GM18519 (cell line): ENCODE results near the gene SNAI3.

Experiments
- ATAC-seq: cut with Tn5 transposase; IDR thresholded peaks from one replicate; pipeline ENCODE4 v1.9.1; 2021; ENCODE audit warnings: mild to moderate bottlenecking, moderate library complexity; ENCODE audit not compliant: unreplicated experiment, low FRiP score

Gene SNAI3

DNA sequence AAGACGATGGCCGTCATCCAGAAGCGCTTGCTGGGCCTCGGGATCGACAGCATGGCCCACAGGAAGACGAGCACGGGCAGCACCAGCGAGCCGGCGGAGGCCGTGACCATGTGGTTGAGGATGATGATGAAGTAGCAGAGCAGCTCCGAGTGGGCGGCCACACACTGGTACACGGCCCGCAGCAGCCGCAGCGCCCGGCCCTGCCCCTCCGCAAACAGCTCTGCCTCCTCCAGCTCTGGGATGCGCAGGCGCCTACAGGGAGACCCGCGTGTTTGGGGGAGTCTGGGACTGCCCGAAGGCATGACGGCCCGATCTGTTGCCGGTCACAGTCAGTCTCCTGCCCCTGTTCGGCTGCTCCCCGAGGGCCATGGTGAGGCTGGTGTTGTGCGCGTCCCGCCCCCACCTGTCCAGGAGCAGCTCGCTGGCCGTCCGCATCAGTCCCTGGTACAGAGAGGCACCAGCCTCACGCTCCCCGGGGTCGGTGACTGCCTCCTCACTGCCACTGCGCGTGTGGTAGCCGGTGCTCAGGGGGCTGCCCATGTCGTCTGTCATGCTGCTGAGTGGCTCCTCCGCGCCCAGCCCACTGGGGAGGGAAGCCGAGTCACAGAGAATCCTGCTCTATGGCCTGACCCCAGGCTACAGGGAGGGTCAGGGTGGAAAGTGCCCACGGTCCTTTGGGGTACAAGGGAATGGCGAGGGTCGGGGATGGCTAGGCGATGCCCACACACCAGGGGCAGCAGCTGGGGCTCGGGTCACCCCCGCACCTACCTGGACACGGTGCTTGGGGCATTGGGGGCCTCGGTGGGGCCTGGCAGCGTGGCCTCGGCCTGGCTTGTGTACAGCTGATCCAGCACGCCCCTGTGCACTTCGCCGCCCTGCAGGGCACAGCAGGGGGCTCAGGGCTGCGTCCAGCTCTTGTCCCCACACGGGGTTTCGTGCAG lies 35.8 kb upstream of the SNAI3 start:
- ATAC-seq: no peak

DNA sequence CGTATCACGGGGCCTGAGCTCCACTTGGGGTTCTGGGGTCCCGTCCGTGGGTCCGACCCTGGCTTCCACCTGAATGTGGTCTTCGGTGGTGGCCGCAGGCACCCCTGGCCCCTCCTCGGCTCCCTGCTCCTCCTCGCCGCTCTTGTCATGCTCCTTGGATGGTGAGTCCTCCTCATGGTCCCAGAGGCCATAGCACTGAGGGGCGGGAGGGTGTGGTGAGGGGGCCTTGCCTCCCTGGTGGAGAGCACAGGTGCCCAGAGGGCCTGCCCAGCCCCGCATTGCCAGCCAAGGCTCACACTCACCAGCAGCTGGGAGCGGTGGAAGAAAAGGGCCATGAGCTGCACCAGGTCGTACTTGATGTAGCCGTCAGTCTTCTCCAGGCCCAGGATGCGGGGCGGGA lies 34.9 kb upstream of the SNAI3 start:
- no peak for ATAC-seq

DNA sequence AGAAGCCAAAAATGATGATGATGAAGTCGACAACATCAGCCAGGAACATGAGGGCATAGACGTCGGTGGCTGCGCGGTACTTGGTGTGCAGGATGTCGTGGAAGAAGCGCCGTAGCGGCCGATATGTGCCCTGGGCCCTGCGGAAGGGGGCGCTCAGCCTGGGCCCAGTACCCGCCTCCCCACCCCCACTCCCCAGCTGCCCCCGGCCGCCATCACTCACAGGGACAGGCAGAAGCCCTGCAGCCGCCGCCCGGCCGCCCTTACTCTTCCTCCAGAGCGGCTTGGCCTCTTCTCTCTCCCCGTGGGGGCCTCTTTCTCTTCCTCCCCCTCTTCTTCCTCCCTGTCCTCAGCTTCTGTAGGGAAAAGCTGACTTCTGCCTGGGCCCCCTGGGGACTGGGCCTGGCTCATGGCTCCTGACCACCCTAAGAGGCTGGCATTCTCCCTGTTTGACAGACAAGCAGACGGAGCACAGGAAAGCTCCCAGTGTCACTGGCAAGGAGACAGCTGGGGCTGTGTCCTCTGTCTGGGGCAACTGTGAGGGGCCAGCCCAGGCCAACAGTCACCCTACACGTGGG lies 34.2 kb upstream of the SNAI3 start:
- no peak for ATAC-seq

DNA sequence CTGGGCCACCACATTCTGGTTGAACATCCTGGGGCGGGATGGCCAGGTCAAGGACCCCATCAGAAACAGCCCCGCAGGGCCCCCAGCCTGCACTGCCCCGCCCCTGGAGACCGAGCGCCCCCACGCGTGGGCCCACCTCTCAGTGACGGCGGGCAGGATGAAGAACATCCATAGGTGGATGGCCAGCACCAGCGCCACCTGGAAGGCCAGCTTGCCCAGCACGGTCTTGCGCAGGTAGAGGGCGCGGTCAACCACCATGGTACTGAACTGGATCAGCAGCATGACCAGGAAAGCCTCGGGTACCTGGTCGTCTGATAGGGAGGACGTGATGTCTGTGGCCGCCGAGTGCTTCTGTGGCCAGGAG lies 33.6 kb upstream of the SNAI3 start:
- no peak for ATAC-seq

DNA sequence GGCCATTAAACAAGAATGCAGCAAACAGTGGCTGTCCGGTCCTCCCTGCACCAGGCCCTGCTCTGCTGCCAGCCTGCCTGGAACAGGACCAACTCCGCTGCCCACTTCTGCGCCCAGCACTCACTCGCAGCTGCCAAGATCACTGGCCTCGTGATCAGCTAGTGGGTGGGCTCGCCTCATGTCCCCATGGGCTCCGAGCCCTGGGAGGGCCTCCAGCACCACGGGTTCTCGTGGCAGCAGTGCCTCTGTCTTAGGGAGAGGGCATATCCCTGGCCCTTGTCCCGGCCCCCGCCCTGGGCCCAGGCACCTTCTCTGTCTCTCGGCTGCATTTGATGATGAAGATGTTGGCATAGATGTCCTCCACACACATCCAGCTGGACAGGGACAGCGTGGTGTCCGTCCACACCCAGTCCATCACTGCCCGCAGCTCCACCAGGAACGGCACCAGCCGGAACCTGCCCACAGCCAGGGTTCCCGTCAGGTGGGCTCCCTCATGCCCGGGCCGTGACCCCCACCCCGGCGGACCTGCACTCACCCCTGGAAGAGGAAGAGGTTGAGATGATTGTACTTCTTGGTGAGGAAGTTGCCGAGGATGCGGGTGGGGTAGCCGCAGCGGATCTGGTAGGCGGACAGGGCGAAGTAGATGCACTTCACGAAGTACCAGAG lies 33.1 kb upstream of the SNAI3 start:
- no peak for ATAC-seq

DNA sequence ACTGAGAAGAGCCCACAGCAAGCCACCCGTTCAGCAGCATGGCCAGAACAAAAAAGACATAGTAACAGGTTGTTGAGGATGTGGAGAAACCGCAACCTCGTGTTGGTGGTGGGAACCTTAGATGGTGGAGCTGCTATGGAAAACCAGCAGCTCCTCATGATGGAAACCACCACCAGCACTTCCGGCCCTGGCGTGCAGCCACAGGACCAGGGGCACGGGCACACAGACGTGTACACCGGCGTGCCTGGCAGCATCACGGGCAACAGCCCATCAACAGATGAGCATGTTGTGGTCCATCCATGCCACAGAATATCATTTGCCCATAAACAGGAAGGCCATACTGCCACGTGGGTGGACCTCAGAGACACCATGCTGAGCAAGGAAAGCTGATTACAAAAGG lies 31.9 kb upstream of the SNAI3 start:
- no peak for ATAC-seq

DNA sequence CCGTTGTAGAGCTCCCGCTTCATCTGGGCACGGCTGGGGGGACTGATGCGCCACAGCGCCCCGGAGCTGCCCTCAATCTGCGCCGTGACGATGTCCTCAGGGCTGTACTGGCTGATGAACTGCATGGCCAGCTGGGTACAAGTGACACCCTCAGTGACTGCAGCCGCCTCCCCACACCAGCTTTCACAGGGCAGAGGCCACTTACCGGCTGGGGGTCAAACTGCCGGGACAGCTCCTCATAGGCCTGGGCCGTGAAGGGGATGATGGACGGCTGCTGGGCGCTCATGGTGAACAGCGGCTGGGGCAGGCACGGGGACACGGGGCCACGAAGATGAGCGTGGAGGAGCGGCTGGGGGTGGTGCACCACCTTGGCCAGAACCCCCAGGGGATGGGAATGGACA lies 30.3 kb upstream of the SNAI3 start:
- no peak for ATAC-seq

DNA sequence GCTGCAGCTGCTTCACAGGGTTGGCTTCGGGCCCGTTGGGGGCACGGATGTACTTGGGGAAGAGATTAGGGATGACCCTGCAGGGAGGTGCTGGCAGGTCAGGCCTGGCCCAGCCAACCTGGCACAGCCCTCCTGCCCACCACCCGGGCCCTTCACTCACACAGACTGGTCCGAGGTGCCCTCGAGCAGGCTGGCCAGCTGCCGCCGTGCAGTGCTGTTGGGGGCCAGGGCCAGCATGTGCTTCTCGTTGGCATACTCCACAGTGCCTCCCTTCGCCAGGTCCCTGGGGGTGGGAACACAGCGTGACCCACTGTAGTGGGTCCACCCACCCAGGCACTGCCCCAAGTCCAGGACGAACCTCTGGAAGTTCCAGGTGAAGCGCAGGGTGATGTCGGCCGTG lies 29.9 kb upstream of the SNAI3 start:
- no peak for ATAC-seq

DNA sequence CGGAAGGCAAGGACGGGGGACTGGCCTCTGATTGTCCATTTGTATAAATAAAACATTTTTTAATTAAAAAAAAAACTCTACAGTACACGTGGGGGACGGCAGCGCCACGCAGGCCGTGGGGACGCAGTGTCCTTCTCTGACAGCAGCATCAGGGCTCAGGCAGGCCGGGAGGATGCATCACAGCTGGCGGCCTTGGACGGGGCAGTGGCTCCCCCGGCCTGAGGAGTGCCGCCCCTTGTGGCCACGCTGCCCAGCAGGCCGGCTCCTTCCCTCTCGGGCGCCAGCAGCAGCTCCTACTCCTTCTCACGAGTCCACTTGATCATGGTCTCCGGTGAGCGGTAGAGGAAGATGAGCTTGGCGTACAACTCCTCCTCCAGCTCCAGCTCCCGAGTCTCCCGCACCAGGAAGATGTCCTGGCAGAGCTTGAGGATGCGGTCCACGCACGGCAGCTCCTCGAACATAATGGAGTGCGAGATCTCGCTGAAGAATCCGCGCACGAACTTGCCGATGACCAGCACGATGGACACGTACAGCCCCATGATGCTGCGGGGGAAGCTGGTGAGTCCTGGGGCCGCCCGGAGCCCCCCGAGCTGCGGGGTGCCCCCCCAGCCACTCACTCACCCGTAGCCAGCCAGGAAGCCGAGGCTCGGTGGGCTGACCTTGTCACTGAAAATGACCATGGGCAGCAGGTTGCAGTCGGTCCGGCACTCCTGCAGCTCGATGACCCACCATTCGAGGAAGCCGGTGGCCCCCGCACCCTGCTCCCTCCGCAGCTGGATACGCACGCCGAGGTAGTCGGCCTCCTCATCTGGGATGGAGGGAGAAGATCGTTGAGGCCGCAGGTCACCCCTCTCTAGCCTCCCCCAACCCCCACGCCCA lies 29.2 kb upstream of the SNAI3 start:
- ATAC-seq: no peak

DNA sequence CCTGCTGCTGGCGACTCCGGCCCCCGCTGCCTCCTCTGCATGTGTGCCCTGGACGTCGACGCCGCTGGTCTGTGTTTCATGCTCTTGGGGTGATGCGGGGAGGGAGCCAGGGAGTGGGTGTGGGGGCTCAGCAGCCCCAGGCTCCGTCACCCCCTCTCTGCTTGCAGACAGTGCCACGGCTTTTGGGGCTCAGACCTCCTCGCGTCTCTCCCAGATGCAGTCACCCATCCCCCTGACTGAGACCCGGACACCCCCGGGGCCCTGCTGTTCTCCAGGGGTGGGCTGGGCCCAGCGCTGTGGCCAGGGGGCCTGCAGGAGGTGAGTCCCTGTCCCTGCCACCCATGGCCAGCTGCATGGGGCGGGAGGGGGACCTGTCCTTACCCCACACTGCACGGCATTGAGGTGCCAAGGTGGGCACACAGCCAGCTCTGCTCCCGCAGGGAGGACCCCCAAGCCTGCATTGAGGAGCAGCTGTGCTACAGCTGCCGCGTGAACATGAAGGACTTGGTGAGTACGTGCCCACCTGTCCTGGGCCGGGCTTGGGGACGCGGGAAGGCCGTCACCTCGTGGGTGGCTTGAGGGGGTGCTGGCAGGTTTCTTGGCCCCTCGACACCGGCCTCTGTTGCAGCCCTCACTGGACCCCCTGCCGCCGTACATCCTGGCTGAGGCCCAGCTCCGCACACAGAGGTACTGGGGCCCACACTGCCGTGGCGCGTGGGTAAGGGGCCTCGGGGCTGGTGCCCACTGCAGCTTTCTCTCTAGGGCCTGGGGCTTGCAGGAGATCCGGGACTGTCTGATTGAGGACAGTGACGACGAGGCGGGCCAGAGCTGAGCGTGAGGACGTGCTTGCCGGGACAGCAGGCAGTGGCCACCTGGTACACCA lies 28.4 kb upstream of the SNAI3 start:
- ATAC-seq: no peak

DNA sequence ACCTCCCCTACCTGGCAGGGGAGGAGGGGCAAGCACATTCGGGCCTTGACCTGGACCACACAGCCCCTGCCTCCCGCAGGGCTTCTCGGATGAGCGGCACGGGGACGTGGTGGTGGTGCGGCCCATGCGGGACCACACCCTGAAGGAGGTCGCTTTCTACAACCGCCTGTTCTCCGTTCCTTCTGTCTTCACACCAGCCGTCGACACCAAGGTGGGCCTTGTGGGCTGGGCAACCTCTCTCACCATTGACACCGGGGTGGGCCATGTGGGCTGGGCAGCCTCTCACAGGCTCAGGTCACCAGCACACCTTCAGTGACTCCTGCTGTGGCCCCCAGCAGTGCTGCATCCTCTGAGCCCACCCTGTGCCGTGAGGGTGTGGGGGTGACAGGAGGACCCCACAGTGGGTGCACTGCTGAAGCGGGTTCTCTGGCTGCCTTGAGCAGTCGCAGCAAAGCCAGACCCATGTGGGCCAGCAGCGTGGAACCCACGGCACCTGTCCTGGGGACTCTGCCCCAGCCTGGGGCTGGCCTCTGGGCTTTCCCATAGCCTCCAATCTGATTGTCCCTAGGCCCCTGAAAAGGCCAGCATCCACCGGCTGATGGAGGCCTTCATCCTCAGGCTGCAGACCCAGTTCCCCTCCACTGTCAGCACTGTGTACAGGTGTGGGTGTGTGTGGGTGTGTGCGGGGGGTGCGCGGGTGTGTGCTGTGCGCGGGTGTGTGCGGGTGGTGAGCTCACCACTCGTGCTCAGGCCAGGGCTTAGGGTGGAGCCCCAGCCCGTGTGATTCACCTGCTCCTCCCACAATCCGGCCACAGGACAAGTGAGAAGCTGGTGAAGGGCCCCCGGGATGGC lies 27.5 kb upstream of the SNAI3 start:
- ATAC-seq: no peak

DNA sequence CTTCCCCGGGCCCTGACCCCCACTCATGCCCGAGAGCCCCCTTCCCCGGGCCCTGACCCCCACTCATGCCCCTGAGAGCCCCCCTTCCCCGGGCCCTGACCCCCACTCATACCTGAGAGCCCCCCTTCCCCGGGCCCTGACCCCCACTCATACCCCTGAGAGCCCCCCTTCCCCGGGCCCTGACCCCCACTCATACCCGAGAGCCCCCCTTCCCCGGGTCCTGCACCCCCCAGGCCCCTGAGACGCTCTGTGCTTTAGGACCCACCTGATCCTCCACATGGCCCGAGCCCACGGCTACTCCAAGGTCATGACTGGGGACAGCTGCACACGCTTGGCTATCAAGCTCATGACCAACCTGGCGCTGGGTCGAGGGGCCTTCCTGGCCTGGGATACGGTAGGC lies 26.7 kb upstream of the SNAI3 start:
- no peak for ATAC-seq

DNA sequence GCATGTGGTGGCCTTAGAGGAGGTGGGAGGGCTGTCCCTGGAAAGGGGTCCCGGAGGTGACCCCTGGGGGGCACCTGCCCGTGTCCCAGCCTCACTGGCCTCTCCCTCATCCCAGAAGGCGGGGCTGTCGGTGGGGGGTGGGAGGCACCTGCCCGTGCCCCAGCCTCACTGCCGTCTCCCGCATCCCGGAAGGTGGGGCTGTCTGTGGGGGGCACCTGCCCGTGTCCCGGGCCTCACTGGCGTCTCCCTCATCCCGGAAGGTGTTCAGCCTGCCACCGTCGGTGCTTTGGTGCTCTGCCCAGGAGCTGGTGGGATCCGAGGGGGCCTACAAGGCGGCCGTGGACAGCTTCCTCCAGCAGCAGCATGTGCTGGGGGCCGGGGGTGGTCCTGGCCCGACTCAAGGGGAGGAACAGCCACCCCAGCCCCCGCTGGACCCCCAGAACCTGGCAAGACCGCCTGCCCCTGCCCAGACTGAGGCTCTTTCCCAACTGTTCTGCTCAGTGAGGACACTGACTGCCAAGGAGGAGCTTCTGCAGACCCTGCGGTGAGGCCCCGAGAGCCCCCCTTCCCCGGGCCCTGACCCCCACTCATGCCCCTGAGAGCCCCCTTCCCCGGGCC lies 26.2 kb upstream of the SNAI3 start:
- ATAC-seq: no peak

DNA sequence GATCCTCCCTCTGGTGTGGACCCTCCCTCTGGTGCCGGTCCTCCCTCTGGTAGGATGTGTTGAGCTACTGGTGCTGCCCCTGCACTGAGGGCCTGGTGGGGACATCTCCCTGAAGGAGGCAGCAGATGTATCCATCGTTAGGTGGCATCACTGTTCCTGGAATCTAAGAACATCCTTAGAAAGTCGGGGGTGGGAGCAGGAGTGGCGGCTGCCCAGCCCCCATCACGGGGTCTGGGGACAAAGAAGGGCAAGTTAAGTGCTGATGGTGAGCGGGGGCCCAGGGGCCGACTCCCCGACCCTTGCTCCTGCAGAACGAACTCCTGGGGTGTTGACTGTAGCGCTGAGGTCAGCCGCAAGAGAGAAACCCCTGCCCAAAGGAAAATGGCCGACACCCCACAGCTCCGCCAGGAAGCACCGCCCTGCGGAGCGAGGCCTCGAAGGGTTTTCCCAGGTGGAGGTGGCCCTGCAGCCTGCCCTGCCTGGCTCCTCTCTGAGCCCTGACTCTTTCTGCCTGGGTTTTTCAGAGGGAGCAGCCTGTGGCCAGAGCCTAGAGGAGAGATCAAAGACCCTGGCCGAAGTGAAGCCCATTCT lies 25.5 kb upstream of the SNAI3 start:
- ATAC-seq: no peak

DNA sequence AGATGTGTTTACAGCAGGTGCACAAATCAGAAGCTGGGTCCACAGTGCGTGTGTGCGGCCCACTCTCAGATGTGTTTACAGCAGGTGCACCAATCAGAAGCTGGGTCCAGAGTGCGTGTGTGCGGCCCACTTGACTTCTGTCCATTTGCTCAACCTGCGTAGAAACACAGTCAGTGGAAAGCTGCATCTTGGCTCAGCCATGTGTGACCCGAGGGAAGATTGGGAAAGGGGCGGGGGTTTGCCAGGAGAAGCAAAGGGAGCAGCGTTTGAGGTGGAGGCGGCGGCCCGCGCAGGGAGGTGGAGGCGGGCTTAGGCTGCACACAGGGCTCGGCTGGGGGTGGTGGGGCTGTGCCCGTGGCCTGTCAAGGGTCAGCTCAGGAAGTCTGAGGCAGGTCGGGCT lies 24.2 kb upstream of the SNAI3 start:
- ATAC-seq: no peak

DNA sequence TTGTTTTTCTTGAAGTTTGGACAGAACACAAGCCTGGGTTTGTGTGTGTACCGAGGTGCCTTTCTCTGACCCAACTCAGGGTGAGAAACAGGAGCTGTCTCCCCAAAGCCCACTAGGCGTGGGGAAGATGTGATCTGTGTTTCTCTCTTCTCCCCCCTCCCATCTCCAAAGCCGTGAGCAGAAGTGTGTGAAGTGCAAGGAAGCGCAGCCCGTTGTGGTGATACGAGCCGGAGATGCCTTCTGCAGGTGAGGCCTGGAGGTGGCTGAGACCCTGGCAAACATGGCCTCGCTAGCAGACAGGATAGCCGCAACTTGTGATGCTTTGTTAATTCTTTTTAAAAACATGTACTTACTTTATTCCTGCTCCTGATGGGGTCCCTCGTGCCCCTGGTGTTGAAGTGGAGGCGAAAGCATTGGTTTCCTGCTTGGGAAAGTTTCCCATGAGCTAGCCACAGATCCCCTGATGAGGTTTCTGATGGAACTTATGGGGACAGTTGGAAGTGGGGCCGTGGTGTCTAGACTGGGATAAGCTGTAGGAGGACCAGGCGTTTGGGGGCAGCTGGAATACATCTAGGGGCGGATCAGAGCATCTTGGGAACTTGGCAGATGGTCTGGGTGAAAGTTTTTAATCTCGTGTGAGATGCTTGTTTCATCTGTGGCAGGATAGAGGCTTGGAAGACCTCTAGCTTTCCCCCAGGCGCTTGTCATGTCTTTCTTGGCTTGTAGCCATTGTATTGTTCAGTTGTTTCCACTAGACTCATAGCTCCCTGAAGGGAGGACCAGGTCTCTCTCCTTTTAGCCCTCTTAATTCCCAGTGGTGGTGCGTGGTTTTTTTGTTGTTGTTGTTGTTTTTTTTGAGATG lies 20.9 kb upstream of the SNAI3 start:
- no peak for ATAC-seq
